ENCODE results near the gene SSU72.

- TF ChIP-seq CTCF (IDR thresholded peaks at IDR 0.05) (no peak), EP300 (IDR thresholded peaks at IDR 0.05) (no peak), POLR2AphosphoS5 (IDR thresholded peaks at IDR 0.05) (no peak), POLR2A (IDR thresholded peaks at IDR 0.05; ENCODE audit: low read depth) (no peak)
Observed at GRCh38 chr1:1552263-1552639, 22.4 kb downstream of the SSU72 start.

All from esophagus muscularis mucosa (tissue), 4 donors.